ENCODE results near the gene LBHD1. TPM values are rescaled to one million over a fixed set of nuclear protein-coding genes. Genes with fewer than 3 reads are reported as not detected.
"Not testable (repeated sequence)": the region's sequence is repeated elsewhere in the genome, so short reads cannot be mapped to it uniquely, and the experiment has no call there.

Gene LBHD1
- polyA plus RNA-seq, 5 donors: 4.9 to 9.5 (median 8.8) TPM

DNA sequence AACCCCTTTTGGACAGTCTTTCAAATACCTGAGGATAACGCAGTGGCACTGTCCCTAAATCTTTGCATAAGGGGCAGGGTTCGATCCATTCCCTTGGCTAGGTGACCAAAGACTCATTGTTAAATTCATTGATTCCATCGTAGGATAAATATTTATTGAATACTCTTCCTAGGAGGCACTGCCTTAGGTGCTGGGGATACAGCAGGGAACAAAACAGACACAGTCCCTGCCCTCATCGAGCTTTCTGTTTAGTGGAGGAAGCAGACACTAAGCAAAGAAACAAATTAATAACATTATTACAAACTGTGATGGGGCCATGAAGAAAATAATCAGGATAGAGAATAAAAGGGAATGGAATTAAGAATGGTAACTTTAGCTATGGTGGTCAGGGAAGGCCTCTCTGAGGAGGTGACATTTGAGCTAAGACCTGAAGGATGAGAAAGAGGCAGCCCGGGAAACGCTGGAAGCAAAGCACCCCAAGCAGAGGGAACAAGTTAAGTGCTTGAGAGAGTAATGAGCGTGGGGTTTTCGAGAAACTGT, 51.0 kb downstream of the LBHD1 start:
- DNase-seq: no peak

- not testable (repeated sequence) for DNase-seq
Observed at GRCh38 chr11:62616957-62617356, 55.1 kb downstream of the LBHD1 start.

- no peak for DNase-seq
Observed at GRCh38 chr11:62615521-62615920, 56.5 kb downstream of the LBHD1 start.

DNA sequence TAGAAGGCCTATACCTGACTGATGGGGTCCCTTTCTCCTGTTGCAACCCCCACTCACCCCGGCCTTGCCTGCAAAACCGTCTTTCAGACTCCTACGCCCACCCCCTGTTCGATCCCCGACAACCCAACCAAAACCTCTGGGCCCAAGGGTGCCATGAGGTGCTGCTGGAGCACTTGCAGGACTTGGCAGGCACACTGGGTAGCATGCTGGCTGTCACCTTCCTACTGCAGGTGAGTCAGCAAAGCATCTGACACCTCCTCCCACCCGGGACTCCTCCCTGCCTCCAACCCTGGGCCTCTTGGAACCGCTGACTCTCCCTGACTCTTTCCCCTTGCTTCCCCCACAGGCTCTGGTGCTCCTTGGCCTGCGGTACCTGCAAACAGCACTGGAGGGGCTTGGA, 57.8 kb downstream of the LBHD1 start:
- no peak for DNase-seq

- no peak for DNase-seq
Observed at GRCh38 chr11:62613291-62613778, 58.7 kb downstream of the LBHD1 start.

Other genes starting within 250 kb of the LBHD1 start
- 100 to 1,000 TPM; 154 to 240 (median 173) TPM for gene AHNAK, start 125.5 kb downstream of the LBHD1 start, polyA plus RNA-seq (ENCODE audit: insufficient read depth in 1 of 5, insufficient read length in 5 of 5, low replicate concordance in 1 of 5)
- gene EEF1G, start 98.4 kb downstream of the LBHD1 start, polyA plus RNA-seq (ENCODE audit: insufficient read depth in 1 of 5, insufficient read length in 5 of 5, low replicate concordance in 1 of 5): 1,000 to 10,000 TPM; 2,119 to 2,744 (median 2,318) TPM
- gene TUT1, start 80.7 kb downstream of the LBHD1 start, polyA plus RNA-seq (ENCODE audit: insufficient read depth in 1 of 5, insufficient read length in 5 of 5, low replicate concordance in 1 of 5): 10 to 100 TPM; 22.4 to 26.3 (median 25.0) TPM
- gene MTA2, start 70.4 kb downstream of the LBHD1 start, polyA plus RNA-seq (ENCODE audit: insufficient read depth in 1 of 5, insufficient read length in 5 of 5, low replicate concordance in 1 of 5): 100 to 1,000 TPM in 1 of 5 donors, 10 to 100 TPM in 4; 88.1 to 103 (median 95.4) TPM
- 10 to 100 TPM; 32.6 to 57.4 (median 49.5) TPM for gene EML3, start 59.5 kb downstream of the LBHD1 start, polyA plus RNA-seq (ENCODE audit: insufficient read depth in 1 of 5, insufficient read length in 5 of 5, low replicate concordance in 1 of 5)
- gene ROM1, start 59.0 kb downstream of the LBHD1 start, polyA plus RNA-seq (ENCODE audit: insufficient read depth in 1 of 5, insufficient read length in 5 of 5, low replicate concordance in 1 of 5): 1 to 10 TPM; 3.3 to 7.5 (median 4.8) TPM
- 10 to 100 TPM; 17.4 to 39.9 (median 26.4) TPM for gene B3GAT3, start 50.3 kb downstream of the LBHD1 start, polyA plus RNA-seq (ENCODE audit: insufficient read depth in 1 of 5, insufficient read length in 5 of 5, low replicate concordance in 1 of 5)
- gene GANAB, start 25.7 kb downstream of the LBHD1 start, polyA plus RNA-seq (ENCODE audit: insufficient read depth in 1 of 5, insufficient read length in 5 of 5, low replicate concordance in 1 of 5): 100 to 1,000 TPM; 288 to 339 (median 312) TPM
- 10 to 100 TPM; 12.0 to 19.6 (median 14.3) TPM for gene INTS5, start 19.0 kb downstream of the LBHD1 start, polyA plus RNA-seq (ENCODE audit: insufficient read depth in 1 of 5, insufficient read length in 5 of 5, low replicate concordance in 1 of 5)
- gene C11orf98, start 7.1 kb downstream of the LBHD1 start, polyA plus RNA-seq (ENCODE audit: insufficient read depth in 1 of 5, insufficient read length in 5 of 5, low replicate concordance in 1 of 5): 10 to 100 TPM; 45.9 to 64.1 (median 52.8) TPM
- gene CSKMT, start 7.0 kb downstream of the LBHD1 start, polyA plus RNA-seq (ENCODE audit: insufficient read depth in 1 of 5, insufficient read length in 5 of 5, low replicate concordance in 1 of 5): 1 to 10 TPM; 4.8 to 9.0 (median 7.1) TPM
- gene UQCC3, start 594 bp downstream of the LBHD1 start, polyA plus RNA-seq (ENCODE audit: insufficient read depth in 1 of 5, insufficient read length in 5 of 5, low replicate concordance in 1 of 5): 10 to 100 TPM in 1 of 5 donors, 1 to 10 TPM in 4; 5.0 to 10.8 (median 6.7) TPM
- gene UBXN1, start 6.8 kb upstream of the LBHD1 start, polyA plus RNA-seq (ENCODE audit: insufficient read depth in 1 of 5, insufficient read length in 5 of 5, low replicate concordance in 1 of 5): 100 to 1,000 TPM; 132 to 176 (median 145) TPM
- gene LRRN4CL, start 17.3 kb upstream of the LBHD1 start, polyA plus RNA-seq (ENCODE audit: insufficient read depth in 1 of 5, insufficient read length in 5 of 5, low replicate concordance in 1 of 5): 1 to 10 TPM in 1 of 5 donors, under 1 TPM in 4; 0.37 to 1.3 (median 0.55) TPM
- gene BSCL2, start 35.2 kb upstream of the LBHD1 start, polyA plus RNA-seq (ENCODE audit: insufficient read depth in 1 of 5, insufficient read length in 5 of 5, low replicate concordance in 1 of 5): 10 to 100 TPM; 38.0 to 50.3 (median 45.9) TPM
- gene GNG3, start 35.4 kb upstream of the LBHD1 start, polyA plus RNA-seq (ENCODE audit: insufficient read depth in 1 of 5, insufficient read length in 5 of 5, low replicate concordance in 1 of 5): 1 to 10 TPM in 4 of 5 donors, under 1 TPM in 1; 0.73 to 1.7 (median 1.5) TPM
- gene HNRNPUL2, start 55.2 kb upstream of the LBHD1 start, polyA plus RNA-seq (ENCODE audit: insufficient read depth in 1 of 5, insufficient read length in 5 of 5, low replicate concordance in 1 of 5): 10 to 100 TPM; 73.0 to 85.8 (median 81.9) TPM
- gene TTC9C, start 56.2 kb upstream of the LBHD1 start, polyA plus RNA-seq (ENCODE audit: insufficient read depth in 1 of 5, insufficient read length in 5 of 5, low replicate concordance in 1 of 5): 10 to 100 TPM; 36.1 to 47.0 (median 37.1) TPM
- 1 to 10 TPM; 5.6 to 9.6 (median 7.0) TPM for gene ZBTB3, start 81.9 kb upstream of the LBHD1 start, polyA plus RNA-seq (ENCODE audit: insufficient read depth in 1 of 5, insufficient read length in 5 of 5, low replicate concordance in 1 of 5)
- 100 to 1,000 TPM; 136 to 186 (median 153) TPM for gene POLR2G, start 89.3 kb upstream of the LBHD1 start, polyA plus RNA-seq (ENCODE audit: insufficient read depth in 1 of 5, insufficient read length in 5 of 5, low replicate concordance in 1 of 5)
- gene TAF6L, start 99.1 kb upstream of the LBHD1 start, polyA plus RNA-seq (ENCODE audit: insufficient read depth in 1 of 5, insufficient read length in 5 of 5, low replicate concordance in 1 of 5): 10 to 100 TPM; 23.5 to 30.7 (median 25.7) TPM
- gene TMEM179B, start 115.1 kb upstream of the LBHD1 start, polyA plus RNA-seq (ENCODE audit: insufficient read depth in 1 of 5, insufficient read length in 5 of 5, low replicate concordance in 1 of 5): 10 to 100 TPM; 48.2 to 59.9 (median 51.2) TPM
- 10 to 100 TPM; 18.8 to 28.1 (median 21.0) TPM for gene TMEM223, start 119.7 kb upstream of the LBHD1 start, polyA plus RNA-seq (ENCODE audit: insufficient read depth in 1 of 5, insufficient read length in 5 of 5, low replicate concordance in 1 of 5)
- 100 to 1,000 TPM; 111 to 162 (median 134) TPM for gene NXF1, start 133.2 kb upstream of the LBHD1 start, polyA plus RNA-seq (ENCODE audit: insufficient read depth in 1 of 5, insufficient read length in 5 of 5, low replicate concordance in 1 of 5)
- 10 to 100 TPM; 46.7 to 58.3 (median 55.5) TPM for gene STX5, start 159.8 kb upstream of the LBHD1 start, polyA plus RNA-seq (ENCODE audit: insufficient read depth in 1 of 5, insufficient read length in 5 of 5, low replicate concordance in 1 of 5)
- under 1 TPM in 2 of 5 donors, not detected in 3; 0.34 to 0.37 TPM for gene TEX54, start 160.6 kb upstream of the LBHD1 start, polyA plus RNA-seq (ENCODE audit: insufficient read depth in 1 of 5, insufficient read length in 5 of 5, low replicate concordance in 1 of 5)
- 10 to 100 TPM; 35.6 to 50.3 (median 42.9) TPM for gene WDR74, start 167.3 kb upstream of the LBHD1 start, polyA plus RNA-seq (ENCODE audit: insufficient read depth in 1 of 5, insufficient read length in 5 of 5, low replicate concordance in 1 of 5)
- 100 to 1,000 TPM; 167 to 197 (median 172) TPM for gene SLC3A2, start 208.6 kb upstream of the LBHD1 start, polyA plus RNA-seq (ENCODE audit: insufficient read depth in 1 of 5, insufficient read length in 5 of 5, low replicate concordance in 1 of 5)
- gene CHRM1, start 249.1 kb upstream of the LBHD1 start, polyA plus RNA-seq (ENCODE audit: insufficient read depth in 1 of 5, insufficient read length in 5 of 5, low replicate concordance in 1 of 5): 1 to 10 TPM in 1 of 5 donors, under 1 TPM in 4; 0.58 to 1.3 (median 0.76) TPM